ENCODE results near the gene THY1.

The THY1 gene

GRCh38 chr11:119372260-119373058 lies 50.5 kb downstream of the THY1 start:
- H3K4me3 ChIP-seq (ENCODE audit: low read depth, low read length) = no peak overlapping the region
- TF ChIP-seq CTCF (IDR thresholded peaks at IDR 0.05; ENCODE audit: low read depth, low read length) = no peak

- H3K4me3 ChIP-seq (ENCODE audit: low read depth, low read length) = no peak overlapping the region
- no peak for TF ChIP-seq CTCF (IDR thresholded peaks at IDR 0.05; ENCODE audit: low read depth, low read length)
Measured at GRCh38 chr11:119371778-119372182, 51.2 kb downstream of the THY1 start.

- no peak overlapping the region for H3K4me3 ChIP-seq (ENCODE audit: low read depth, low read length)
- TF ChIP-seq CTCF (IDR thresholded peaks at IDR 0.05; ENCODE audit: low read depth, low read length) = no peak
Measured at GRCh38 chr11:119371067-119371601, 51.8 kb downstream of the THY1 start.

- no peak for TF ChIP-seq CTCF (IDR thresholded peaks at IDR 0.05; ENCODE audit: low read depth, low read length)
- no peak overlapping the region for H3K4me3 ChIP-seq (ENCODE audit: low read depth, low read length)
Measured at GRCh38 chr11:119370486-119371046, 52.4 kb downstream of the THY1 start.

- H3K4me3 ChIP-seq (ENCODE audit: low read depth, low read length) = no peak overlapping the region
- no peak for TF ChIP-seq CTCF (IDR thresholded peaks at IDR 0.05; ENCODE audit: low read depth, low read length)
Measured at GRCh38 chr11:119369132-119369925, 53.6 kb downstream of the THY1 start.

- TF ChIP-seq CTCF (IDR thresholded peaks at IDR 0.05; ENCODE audit: low read depth, low read length) = no peak
- H3K4me3 ChIP-seq (ENCODE audit: low read depth, low read length) = no peak overlapping the region
Measured at GRCh38 chr11:119368121-119369034, 54.6 kb downstream of the THY1 start.

Measured in WI38 (cell line).